Mesendoderm (in vitro differentiated cells): ENCODE measurements around the gene MYO9B.
"Not testable (repeated sequence)": the region's sequence is repeated elsewhere in the genome, so short reads cannot be mapped to it uniquely, and the experiment has no call there.

Source experiments
- DNase-seq: peaks from one replicate; pipeline ENCODE4 v3.0.0; 2013
- H2AK5ac ChIP-seq: 2 replicates; pipeline ENCODE4 v1.6.1; 2013; ENCODE audit warnings: low read length, inconsistent platforms
- H2BK120ac ChIP-seq: 2 replicates; pipeline ENCODE4 v1.6.1; 2013; ENCODE audit warnings: low read depth, mild to moderate bottlenecking, low read length, moderate library complexity, mixed read lengths
- H2BK15ac ChIP-seq: replicated peaks from 2 replicates; pipeline ENCODE4 v1.6.1; 2013; ENCODE audit warnings: low read depth, mild to moderate bottlenecking, moderate library complexity
- H2BK5ac ChIP-seq: 2 replicates; pipeline ENCODE4 v1.6.1; 2013; ENCODE audit warnings: low read length, inconsistent platforms
- H3K18ac ChIP-seq: 2 replicates; pipeline ENCODE4 v1.6.1; 2013; ENCODE audit warnings: mild to moderate bottlenecking, low read length, mixed read lengths
- H3K23ac ChIP-seq: one replicate; pipeline ENCODE4 v1.6.1; 2013; ENCODE audit warnings: low read length
- H3K27ac ChIP-seq: 2 replicates; pipeline ENCODE4 v1.5.1; 2013; ENCODE audit warnings: low read depth, mild to moderate bottlenecking, inconsistent platforms, low read length, moderate library complexity
- H3K27me3 ChIP-seq: 2 replicates; pipeline ENCODE4 v1.6.1; 2013; ENCODE audit warnings: low read length, control low read depth, mild to moderate bottlenecking, inconsistent platforms; ENCODE audit not compliant: insufficient read depth, poor library complexity
- H3K36me3 ChIP-seq: 2 replicates; pipeline ENCODE4 v1.6.1; 2013; ENCODE audit warnings: low read length, inconsistent platforms; ENCODE audit not compliant: control insufficient read depth, insufficient read depth
- H3K4ac ChIP-seq: one replicate; pipeline ENCODE4 v1.6.1; 2013; ENCODE audit warnings: low read depth, mild to moderate bottlenecking, low read length, moderate library complexity
- H3K4me1 ChIP-seq: 2 replicates; pipeline ENCODE4 v1.6.1; 2013; ENCODE audit warnings: low read depth, low read length, inconsistent platforms; ENCODE audit not compliant: control insufficient read depth
- H3K4me2 ChIP-seq: 2 replicates; pipeline ENCODE4 v1.6.1; 2013; ENCODE audit warnings: low read length
- H3K4me3 ChIP-seq: 2 replicates; pipeline ENCODE4 v1.5.1; 2013; ENCODE audit warnings: mild to moderate bottlenecking, low read length
- H3K56ac ChIP-seq: one replicate; pipeline ENCODE4 v1.6.1; 2013; ENCODE audit warnings: low read length
- H3K79me1 ChIP-seq: 2 replicates; pipeline ENCODE4 v1.6.1; 2013; ENCODE audit warnings: low read length, inconsistent platforms
- H3K79me2 ChIP-seq: 2 replicates; pipeline ENCODE4 v1.6.1; 2013; ENCODE audit warnings: mild to moderate bottlenecking, low read length; ENCODE audit not compliant: control insufficient read depth, insufficient read depth
- H3K9ac ChIP-seq: 2 replicates; pipeline ENCODE4 v1.6.1; 2013; ENCODE audit warnings: low read length, inconsistent platforms
- H4K5ac ChIP-seq: one replicate; pipeline ENCODE4 v1.6.1; 2013; ENCODE audit warnings: low read length
- H4K8ac ChIP-seq: one replicate; pipeline ENCODE4 v1.6.1; 2013; ENCODE audit warnings: low read depth, mild to moderate bottlenecking, control low read depth, low read length, moderate library complexity
- WGBS: extraction: QIAGEN DNeasy Blood & Tissue Kit; methylation state at CpG from one replicate; pipeline ENCODE4 v1.1.7; 2013; ENCODE audit warnings: low lambda C conversion rate, missing lambda C conversion rate; ENCODE audit not compliant: insufficient coverage; ENCODE audit errors: extremely low coverage; 5-methylcytosine and 5-hydroxymethylcytosine counted together

The MYO9B gene

DNA sequence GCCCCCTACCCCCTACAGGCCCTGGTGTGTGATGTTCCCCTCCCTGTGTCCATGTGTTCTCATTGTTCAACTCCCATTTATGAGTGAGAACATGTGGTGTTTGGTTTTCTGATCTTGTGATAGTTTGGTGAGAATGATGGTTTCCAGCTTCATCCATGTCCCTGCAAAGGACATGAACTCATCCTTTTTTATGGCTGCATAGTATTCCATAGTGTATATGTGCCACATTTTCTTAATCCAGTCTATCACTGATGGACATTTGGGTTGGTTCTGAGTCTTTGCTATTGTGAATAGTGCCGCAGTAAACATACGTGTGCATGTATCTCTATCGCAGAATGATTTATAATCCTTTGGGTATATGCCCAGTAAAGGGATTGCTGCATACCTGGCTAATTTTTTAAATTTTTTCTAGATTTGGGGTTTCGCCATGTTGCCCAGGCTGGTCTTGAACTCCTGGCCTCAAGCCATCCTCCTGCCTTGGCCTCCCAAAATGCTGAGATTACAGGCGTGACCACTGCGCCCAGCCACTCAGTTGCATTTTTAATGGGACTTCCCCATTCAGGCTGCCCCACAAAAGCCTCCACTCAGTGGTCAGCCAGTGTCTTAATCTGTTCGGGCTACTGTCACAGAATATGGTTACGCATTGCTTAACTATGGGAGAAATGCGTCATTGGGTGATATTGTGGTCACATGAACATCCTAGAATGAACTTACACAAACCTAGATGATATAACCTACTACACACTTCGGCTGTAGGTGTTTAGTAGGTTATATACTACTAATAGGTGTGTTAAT lies 62.7 kb downstream of the MYO9B start:
- not testable (repeated sequence) for H2BK5ac ChIP-seq, H4K8ac ChIP-seq, H3K4me2 ChIP-seq, H2AK5ac ChIP-seq, H3K36me3 ChIP-seq, H3K4ac ChIP-seq, H3K27me3 ChIP-seq, H3K18ac ChIP-seq, H3K79me1 ChIP-seq, H3K9ac ChIP-seq, H3K4me1 ChIP-seq, H3K56ac ChIP-seq, H3K27ac ChIP-seq, H3K4me3 ChIP-seq, H3K79me2 ChIP-seq, H4K5ac ChIP-seq, H2BK120ac ChIP-seq, DNase-seq, H2BK15ac ChIP-seq, H3K23ac ChIP-seq
- no CpG with 5 or more reads among the region's 10 CpGs for WGBS

- Histone ChIP-seq H3K23ac (no peak overlapping the region), H3K27ac (no peak overlapping the region), H3K9ac (no peak overlapping the region), H2BK120ac (no peak overlapping the region), H4K5ac (no peak overlapping the region), H3K4ac (no peak overlapping the region), H2BK15ac (no peak overlapping the region), H3K56ac (no peak overlapping the region), H2AK5ac (no peak overlapping the region), H3K4me2 (no peak overlapping the region), H3K79me2 (peaks cover 2% of the 10 kb centered on the region), H3K27me3 (no peaks in the 10 kb centered on the region), H3K18ac (no peak overlapping the region), H2BK5ac (no peak overlapping the region), H3K4me3 (no peak overlapping the region), H3K36me3 (peaks cover 2% of the 10 kb centered on the region), H3K4me1 (peaks cover 9% of the 10 kb centered on the region), H3K79me1 (peaks cover 7% of the 10 kb centered on the region), H4K8ac (no peak overlapping the region)
- no CpG with 5 or more reads among the region's 10 CpGs for WGBS
- no peak for DNase-seq
Observed at GRCh38 chr19:17138937-17139598, 63.5 kb downstream of the MYO9B start.

DNA sequence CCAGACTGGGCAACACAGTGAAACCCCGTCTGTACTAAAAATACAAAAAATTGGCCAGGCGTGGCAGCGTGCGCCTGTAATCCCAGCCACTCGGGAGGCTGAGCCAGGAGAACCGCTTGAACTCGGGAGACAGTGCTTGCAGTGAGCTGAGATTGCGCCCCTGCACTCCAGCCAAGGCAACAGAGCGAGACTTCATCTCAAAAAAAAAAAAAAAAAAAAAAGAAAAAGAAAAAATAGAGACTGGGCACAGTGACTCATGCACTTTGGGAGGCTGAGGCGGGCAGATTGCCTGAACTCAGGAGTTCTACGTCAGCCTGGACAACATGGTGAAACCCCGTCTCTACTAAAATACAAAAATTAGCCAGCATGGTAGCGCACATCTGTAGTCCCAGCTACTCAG lies 69.2 kb downstream of the MYO9B start:
- H3K23ac ChIP-seq, H3K27me3 ChIP-seq, H3K4me1 ChIP-seq, H3K79me2 ChIP-seq, H2BK5ac ChIP-seq, H2BK120ac ChIP-seq, H3K18ac ChIP-seq, H3K4ac ChIP-seq, H2AK5ac ChIP-seq, DNase-seq, H3K27ac ChIP-seq, H3K36me3 ChIP-seq, H4K5ac ChIP-seq, H3K9ac ChIP-seq, H3K4me3 ChIP-seq, H3K79me1 ChIP-seq, H3K4me2 ChIP-seq, H3K56ac ChIP-seq, H2BK15ac ChIP-seq, H4K8ac ChIP-seq: not testable (repeated sequence)
- no CpG with 5 or more reads among the region's 13 CpGs for WGBS

DNA sequence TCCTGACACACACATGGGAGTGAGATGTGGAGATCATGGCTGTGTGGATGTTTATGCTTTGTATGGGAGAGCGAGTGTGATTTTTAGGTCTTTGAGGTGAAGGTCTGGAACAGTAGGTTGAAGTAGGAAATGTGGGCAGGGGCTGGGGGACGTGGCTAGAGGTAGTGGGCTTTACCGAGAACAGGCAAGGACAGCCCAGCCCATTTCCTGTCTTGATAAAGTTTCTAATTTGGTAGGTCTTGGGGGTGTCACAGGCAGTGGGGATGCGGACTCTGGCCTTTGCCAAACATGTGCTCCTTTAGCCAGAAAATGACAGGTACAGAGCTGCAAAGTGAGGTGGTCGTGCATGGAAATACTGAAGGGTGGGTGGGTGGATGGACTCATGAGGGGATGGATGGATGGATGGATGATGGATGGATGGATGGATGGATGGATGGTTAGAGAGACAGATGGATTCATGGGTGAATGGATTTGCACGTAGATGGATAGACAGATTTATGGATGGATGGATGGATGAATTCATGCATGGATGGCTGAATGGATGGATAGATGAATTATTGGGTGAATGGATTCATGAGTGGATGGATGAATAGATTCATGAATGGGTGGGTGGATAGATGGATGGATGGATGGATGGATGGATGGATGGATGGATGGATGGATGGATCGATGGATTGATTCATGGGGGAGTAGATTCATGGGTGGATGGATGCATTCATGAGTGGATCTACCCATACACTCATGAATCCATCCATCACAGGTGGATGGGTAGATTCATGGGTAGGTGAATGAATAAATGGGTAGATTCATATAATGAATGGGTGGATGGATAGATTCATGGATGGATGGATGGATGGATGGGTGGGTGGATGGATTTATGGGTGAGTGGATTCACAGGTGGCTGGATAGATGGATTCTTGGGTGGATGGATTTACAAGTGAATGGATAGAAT lies 70.2 kb downstream of the MYO9B start:
- H3K79me1 ChIP-seq = peaks cover 2% of the 10 kb centered on the region
- no peak overlapping the region for H4K5ac ChIP-seq
- no peak overlapping the region for H2AK5ac ChIP-seq
- H2BK15ac ChIP-seq = no peak overlapping the region
- H3K56ac ChIP-seq = no peak overlapping the region
- no peak overlapping the region for H3K18ac ChIP-seq
- H3K4me1 ChIP-seq = no peaks in the 10 kb centered on the region
- H3K4me3 ChIP-seq = no peak overlapping the region
- no peak overlapping the region for H3K4ac ChIP-seq
- no peak overlapping the region for H3K9ac ChIP-seq
- no peaks in the 10 kb centered on the region for H3K79me2 ChIP-seq
- no peak overlapping the region for H3K23ac ChIP-seq
- H3K4me2 ChIP-seq = no peak overlapping the region
- H4K8ac ChIP-seq = no peak overlapping the region
- H3K36me3 ChIP-seq = peaks cover 2% of the 10 kb centered on the region
- H2BK5ac ChIP-seq = no peak overlapping the region
- no peak overlapping the region for H2BK120ac ChIP-seq
- no peak for DNase-seq
- WGBS = no CpG with 5 or more reads among the region's 7 CpGs
- H3K27me3 ChIP-seq = no peaks in the 10 kb centered on the region
- H3K27ac ChIP-seq = no peak overlapping the region

GRCh38 chr19:17148130-17148529 lies 72.6 kb downstream of the MYO9B start:
- no peak overlapping the region for H3K9ac ChIP-seq
- no peak overlapping the region for H2BK120ac ChIP-seq
- H3K4ac ChIP-seq = no peak overlapping the region
- H2AK5ac ChIP-seq = no peak overlapping the region
- H3K4me1 ChIP-seq = no peaks in the 10 kb centered on the region
- no peak overlapping the region for H3K27ac ChIP-seq
- H3K79me2 ChIP-seq = no peaks in the 10 kb centered on the region
- H3K4me3 ChIP-seq = no peak overlapping the region
- H3K79me1 ChIP-seq = no peaks in the 10 kb centered on the region
- H2BK15ac ChIP-seq = no peak overlapping the region
- no peak for DNase-seq
- peaks cover 5% of the 10 kb centered on the region for H3K36me3 ChIP-seq
- no peak overlapping the region for H3K4me2 ChIP-seq
- H2BK5ac ChIP-seq = no peak overlapping the region
- H4K5ac ChIP-seq = no peak overlapping the region
- no CpG with 5 or more reads among the region's 5 CpGs for WGBS
- H3K56ac ChIP-seq = no peak overlapping the region
- H3K18ac ChIP-seq = no peak overlapping the region
- no peak overlapping the region for H4K8ac ChIP-seq
- H3K27me3 ChIP-seq = no peaks in the 10 kb centered on the region
- H3K23ac ChIP-seq = no peak overlapping the region
